Thoracic aorta (tissue), 2 donors: ENCODE measurements around the gene EHMT2. TPM values are rescaled to one million over a fixed set of nuclear protein-coding genes. Genes with fewer than 3 reads are reported as not detected.
"Not testable (repeated sequence)": the region's sequence is repeated elsewhere in the genome, so short reads cannot be mapped to it uniquely, and the experiment has no call there.

Experiments
- ATAC-seq: fragments of 150-250 bp; one replicate; pipeline ENCODE4 v1.8.0; 2017; ENCODE audit warnings: low read depth; ENCODE audit not compliant: insufficient number of reproducible peaks, low FRiP score
- DNase-seq: peaks from one replicate; pipeline ENCODE4 v3.0.0-alpha.2; 2020; ENCODE audit warnings: low spot score
- H3K27ac ChIP-seq, 2 donors: fragments of 200-600 bp; sonication (generic); 1 replicate in 1 of 2; 2 replicates in 1 of 2; pipeline ENCODE4 v1.5.1; 2016; ENCODE audit warnings: mild to moderate bottlenecking in 2 of 2, moderate library complexity in 2 of 2
- H3K27me3 ChIP-seq: fragments of 200-600 bp; sonication (generic); replicated peaks from 2 replicates; pipeline ENCODE4 v1.6.0; 2016; ENCODE audit warnings: mild to moderate bottlenecking; ENCODE audit not compliant: insufficient read depth
- H3K36me3 ChIP-seq: fragments of 200-600 bp; sonication (generic); one replicate; pipeline ENCODE4 v1.5.1; 2016
- H3K4me1 ChIP-seq, 2 donors: fragments of 200-600 bp; sonication (generic); 1 replicate in 1 of 2; 2 replicates in 1 of 2; pipeline versions ENCODE4 v1.5.1 to v1.6.0; 2016; ENCODE audit warnings: low read depth in 2 of 2, mild to moderate bottlenecking in 1 of 2; ENCODE audit not compliant: control insufficient read depth in 1 of 2
- H3K4me3 ChIP-seq: fragments of 200-600 bp; sonication (generic); 2 replicates; pipeline ENCODE4 v1.5.1; 2016; ENCODE audit warnings: mild to moderate bottlenecking
- H3K9me3 ChIP-seq: fragments of 200-600 bp; sonication (generic); 2 replicates; pipeline ENCODE4 v1.5.1; 2016
- CTCF ChIP-seq: fragments of 200-600 bp; sonication (generic); IDR thresholded peaks from one replicate; pipeline ENCODE4 v1.5.1; 2019; ENCODE audit warnings: antibody characterized with exemption
- total RNA-seq, 2 donors: library from RNA; depleted of rRNA; stranded (reverse); fragments of >200 nt; gene quantifications; one replicate each; pipeline versions ENCODE4 v1.1.0 to v1.2.3, GENCODE V29; 2016

EHMT2 gene
- total RNA-seq, 2 donors from 2014 or later, result 19.5 to 33.2 TPM

- no peaks in the 10 kb centered on the region for H3K27me3 ChIP-seq
- H3K9me3 ChIP-seq, result no peaks in the 10 kb centered on the region
- H3K4me1 ChIP-seq, result no peaks in the 10 kb centered on the region
- DNase-seq (no peak), ATAC-seq (no peak)
- H3K27ac ChIP-seq, result no peak overlapping the region
- TF ChIP-seq CTCF, result no peak
- H3K4me3 ChIP-seq, result no peak overlapping the region
- H3K36me3 ChIP-seq, result no peaks in the 10 kb centered on the region
Measured at GRCh38 chr6:31870385-31870921, 27.0 kb downstream of the EHMT2 start.

GRCh38 chr6:31869343-31869742 is 28.2 kb downstream of the EHMT2 start:
- Histone ChIP-seq H3K27ac (no peak overlapping the region), H3K9me3 (no peaks in the 10 kb centered on the region), H3K36me3 (no peaks in the 10 kb centered on the region), H3K4me3 (no peak overlapping the region), H3K27me3 (no peaks in the 10 kb centered on the region), H3K4me1 (peaks cover 0 to 1% of the 10 kb centered on the region in 2 donors)
- TF ChIP-seq CTCF, result no peak
- DNase-seq (no peak), ATAC-seq (no peak)

GRCh38 chr6:31868658-31868971 is 28.9 kb downstream of the EHMT2 start:
- not testable (repeated sequence) for H3K36me3 ChIP-seq, H3K4me3 ChIP-seq, H3K27ac ChIP-seq, H3K4me1 ChIP-seq, H3K27me3 ChIP-seq, DNase-seq, H3K9me3 ChIP-seq, ATAC-seq

GRCh38 chr6:31865205-31866118 is 32.0 kb downstream of the EHMT2 start:
- Histone ChIP-seq H3K9me3 (no peaks in the 10 kb centered on the region), H3K27ac (no peak overlapping the region), H3K4me3 (no peak overlapping the region), H3K36me3 (no peaks in the 10 kb centered on the region), H3K4me1 (peaks cover 11 to 21% of the 10 kb centered on the region in 2 donors), H3K27me3 (no peaks in the 10 kb centered on the region)
- no peak for DNase-seq
- no peak for TF ChIP-seq CTCF
- ATAC-seq, result no peak

- Histone ChIP-seq H3K9me3 (no peaks in the 10 kb centered on the region), H3K27me3 (no peaks in the 10 kb centered on the region), H3K36me3 (peaks cover 3% of the 10 kb centered on the region), H3K4me3 (no peak overlapping the region), H3K4me1 (peaks cover 11 to 21% of the 10 kb centered on the region in 2 donors), H3K27ac (no peak overlapping the region)
- no peak for TF ChIP-seq CTCF
- DNase-seq (no peak), ATAC-seq (no peak)
Measured at GRCh38 chr6:31864818-31865204, 32.7 kb downstream of the EHMT2 start.

GRCh38 chr6:31864123-31864562 is 33.4 kb downstream of the EHMT2 start:
- not testable (repeated sequence) for DNase-seq

More at GRCh38 chr6:31864123-31864562, 33.4 kb downstream of the EHMT2 start:
- H3K4me1 ChIP-seq, result peaks cover 11 to 21% of the 10 kb centered on the region in 2 donors
- not testable (repeated sequence) for H3K36me3 ChIP-seq, H3K27me3 ChIP-seq, ATAC-seq, H3K9me3 ChIP-seq
- H3K4me3 ChIP-seq, result peak overlapping the region; percentile 88
- H3K27ac ChIP-seq, result peak overlapping the region; percentile 87 to 90
